RCC 7860 (cell line): Measurements from ENCODE around the gene MED13L.
"Not testable (repeated sequence)": the region's sequence is repeated elsewhere in the genome, so short reads cannot be mapped to it uniquely, and the experiment has no call there.

Experiments
- DNase-seq: peaks from one replicate; pipeline ENCODE4 v3.0.0-alpha.2; 2015; ENCODE audit warnings: low spot score
- FAIRE-seq: peaks from 2 replicates; lab custom pipeline; 2012; peaks lifted over from hg19 to GRCh38; lab: Jason Lieb, UNC

The MED13L gene

DNA sequence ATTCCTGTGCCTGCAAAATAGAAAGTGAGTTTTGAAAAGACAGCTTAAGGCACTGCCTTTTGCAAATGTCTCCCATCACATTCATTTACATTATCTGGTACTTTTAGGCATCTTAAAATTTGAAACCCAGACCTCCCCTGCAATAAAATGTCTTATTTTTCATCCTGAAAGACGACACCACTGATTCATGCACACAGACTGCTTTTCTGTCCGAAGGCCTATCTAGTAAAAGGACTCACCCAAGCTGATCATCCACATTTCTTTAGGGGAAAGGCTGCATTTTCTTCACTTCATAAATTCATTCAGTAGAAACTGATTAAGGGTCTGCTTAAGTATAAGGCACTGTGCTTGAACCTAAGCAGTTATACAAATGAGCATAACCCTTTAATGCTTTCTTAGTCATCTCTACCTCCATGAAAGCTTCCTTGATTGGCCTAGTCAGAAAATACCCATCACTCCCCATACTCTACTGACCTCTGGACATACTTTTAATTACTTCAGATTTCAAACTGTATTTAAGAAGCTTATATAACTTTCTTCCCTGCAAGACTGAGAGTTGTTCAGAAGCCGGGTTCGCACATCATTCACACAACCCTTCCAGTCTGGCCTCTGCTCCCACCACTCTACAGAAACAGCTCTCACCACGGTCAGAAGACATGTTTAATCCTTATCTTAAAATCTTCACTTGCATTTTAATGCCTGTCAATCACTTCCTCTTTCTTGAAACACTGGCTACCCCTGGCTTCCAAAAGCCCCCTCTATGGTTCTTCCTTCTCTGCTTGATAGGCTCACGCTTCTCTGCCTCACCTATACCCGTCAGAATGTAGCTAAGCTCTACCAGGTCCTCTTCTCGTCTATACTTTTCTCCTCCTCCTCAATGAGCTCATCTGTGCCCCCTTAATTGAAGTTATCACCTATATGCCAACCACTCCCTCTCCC lies 288.6 kb downstream of the MED13L start:
- DNase-seq: no peak
- FAIRE-seq: no peak

DNA sequence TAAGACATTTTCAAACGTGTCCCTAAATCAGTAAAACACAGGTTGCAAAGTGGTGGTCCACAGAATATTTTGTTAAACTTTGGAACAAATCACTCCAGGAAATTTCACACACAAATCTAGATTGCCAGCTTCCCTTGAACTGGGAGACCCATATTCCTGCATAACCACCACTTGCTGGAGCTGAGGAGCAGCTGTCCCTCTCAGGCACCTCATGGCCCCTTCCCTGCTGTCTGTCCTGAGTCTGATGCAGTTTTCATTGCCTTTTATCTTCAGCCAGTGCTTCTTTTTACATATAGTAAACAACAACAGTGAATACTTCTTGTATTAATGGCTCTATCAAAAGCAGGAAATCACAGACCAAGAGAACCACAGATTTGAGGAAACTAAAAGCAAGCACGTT lies 289.3 kb downstream of the MED13L start:
- FAIRE-seq: no peak

DNA sequence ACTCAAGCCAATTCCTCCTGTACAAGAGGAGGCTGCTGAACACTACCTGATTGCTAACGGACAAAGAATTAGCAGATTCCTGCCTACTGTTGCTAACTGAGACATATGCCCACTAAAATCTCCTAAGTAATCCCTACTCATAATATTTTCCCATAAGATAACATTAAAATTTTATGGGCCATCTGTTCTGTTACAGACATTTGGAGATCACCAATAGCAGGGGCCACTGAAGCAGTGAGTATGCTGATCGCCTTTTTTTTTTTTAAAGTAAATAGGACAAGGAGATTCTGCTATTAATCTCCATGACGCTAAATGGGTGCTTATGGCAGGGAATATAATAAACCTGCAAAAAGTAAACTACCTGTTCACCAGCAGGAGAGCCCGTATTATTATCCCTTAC lies 292.9 kb downstream of the MED13L start:
- no peak for DNase-seq
- no peak for FAIRE-seq

More for the DNA sequence above, 289.3 kb downstream of the MED13L start:
- DNase-seq: no peak

DNA sequence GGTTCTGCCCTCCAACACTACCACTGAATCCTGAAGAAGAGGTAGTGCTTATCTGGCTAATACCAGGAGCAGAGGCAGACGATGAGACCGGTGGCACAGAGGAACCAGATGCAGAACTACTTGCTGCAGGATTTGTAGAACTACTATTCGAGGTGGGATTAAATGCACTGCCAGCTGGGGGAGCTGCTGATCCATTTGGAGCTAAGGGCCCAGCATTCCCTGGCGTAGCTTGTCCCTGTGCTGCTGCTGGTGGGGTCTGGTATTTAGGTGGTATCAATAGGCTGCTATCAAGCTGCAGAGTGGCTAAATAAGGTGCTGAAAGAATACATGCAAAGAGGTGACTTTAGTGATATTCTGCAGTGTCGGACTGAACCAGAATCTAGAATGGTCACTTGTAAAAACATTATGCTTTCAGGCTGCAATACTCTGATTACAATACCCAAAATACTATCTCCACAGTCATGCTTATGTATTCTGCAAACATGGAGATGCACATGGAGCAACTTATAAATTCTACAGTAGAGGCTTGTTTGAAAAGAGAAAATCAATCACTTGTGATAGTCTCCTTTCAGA lies 294.2 kb downstream of the MED13L start:
- no peak for FAIRE-seq
- DNase-seq: no peak

DNA sequence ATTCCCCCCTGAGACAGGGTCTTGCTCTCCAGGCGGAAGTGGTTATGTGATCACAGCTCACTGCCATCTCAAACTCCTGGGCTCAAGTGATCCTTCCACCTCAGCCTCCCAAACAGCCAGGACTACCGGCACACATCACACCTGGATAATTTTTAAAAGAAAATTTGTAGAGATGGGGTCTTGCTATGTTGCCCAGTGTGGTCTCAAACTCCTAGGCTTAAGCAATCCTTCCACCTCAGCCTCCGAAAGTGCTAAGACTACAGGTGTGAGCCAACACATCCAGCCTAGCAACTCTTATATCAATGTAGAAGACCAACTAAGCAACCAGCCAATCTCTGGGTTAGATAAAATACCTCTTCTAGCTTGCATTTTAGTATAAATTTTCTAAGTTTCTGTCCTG lies 297.2 kb downstream of the MED13L start:
- FAIRE-seq: no peak

DNA sequence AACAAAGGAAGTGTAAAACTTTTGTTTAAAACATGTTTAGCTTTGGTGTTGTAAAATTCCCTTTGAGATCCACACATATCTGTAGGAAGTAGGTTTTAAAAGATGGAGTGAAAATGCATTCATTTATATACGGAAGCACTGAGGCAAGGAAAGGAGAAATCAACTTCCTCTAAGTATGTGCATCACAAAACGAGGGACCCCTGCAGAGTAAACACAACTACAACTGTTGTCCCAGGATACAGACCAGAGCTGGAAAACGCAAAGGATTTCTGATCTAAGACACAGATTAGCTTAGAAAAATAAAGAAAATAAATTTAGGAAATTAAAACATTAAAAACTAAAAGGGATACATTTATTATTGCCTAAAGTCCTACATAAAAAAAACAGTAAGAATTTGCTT lies 297.6 kb downstream of the MED13L start:
- DNase-seq (no peak), FAIRE-seq (no peak)

More for the DNA sequence above, 297.2 kb downstream of the MED13L start:
- no peak for DNase-seq

DNA sequence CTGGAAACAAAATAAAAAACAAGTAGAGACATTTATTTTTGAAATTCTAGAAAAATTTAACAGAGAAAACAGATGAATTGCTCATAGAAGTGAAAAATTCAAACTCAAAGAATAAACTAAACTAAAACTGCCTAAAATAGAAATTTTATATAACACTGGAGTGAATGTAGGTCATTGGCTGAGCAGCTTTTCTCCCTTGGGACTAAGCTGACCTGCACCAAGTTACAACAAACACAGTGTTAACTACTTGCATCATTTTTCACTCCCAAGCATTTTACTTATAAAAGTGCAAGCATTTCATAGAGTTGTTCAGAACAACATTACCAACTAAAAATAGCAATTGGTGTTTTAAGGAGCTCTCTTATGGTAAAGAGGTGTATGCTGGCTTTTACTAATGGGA lies 298.1 kb downstream of the MED13L start:
- DNase-seq (no peak), FAIRE-seq (no peak)

DNA sequence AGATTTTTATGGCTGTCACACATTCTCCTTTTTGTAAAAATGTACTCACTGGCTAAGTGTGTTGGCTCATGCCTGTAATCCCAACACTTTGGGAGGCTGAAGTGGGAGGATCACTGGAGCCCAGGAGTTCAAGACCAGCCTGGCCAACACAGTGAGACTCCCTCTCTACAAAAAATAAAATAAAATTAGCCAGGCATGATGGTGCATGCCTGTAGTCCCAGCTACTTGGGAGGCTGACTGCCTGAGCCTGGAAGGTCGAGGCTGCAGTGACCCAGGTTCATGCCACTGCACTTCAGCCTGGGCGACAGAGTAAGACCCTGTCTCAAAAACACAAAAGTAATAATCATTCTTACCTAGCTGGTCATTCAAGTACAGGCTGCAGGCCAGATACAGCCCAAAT lies 300.7 kb downstream of the MED13L start:
- not testable (repeated sequence) for DNase-seq, FAIRE-seq

DNA sequence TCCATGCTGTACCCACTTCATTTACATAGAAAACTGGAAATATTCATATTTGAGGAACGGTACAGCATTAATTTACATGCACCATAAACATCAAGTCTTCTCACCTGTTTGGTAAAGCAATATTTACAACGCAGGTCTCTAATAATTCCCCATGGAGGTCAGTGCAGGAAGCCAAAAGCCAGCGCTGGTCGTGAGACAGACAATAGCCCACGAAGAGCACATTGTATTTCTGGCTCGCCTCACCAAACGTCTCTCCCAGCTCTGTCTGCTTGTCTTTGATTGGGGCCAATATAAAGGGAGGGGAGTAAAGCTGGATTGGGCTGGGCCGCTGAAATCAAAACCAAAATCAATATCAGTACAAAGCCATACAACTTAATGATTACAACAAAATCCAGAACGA lies 302.1 kb downstream of the MED13L start:
- FAIRE-seq (no peak), DNase-seq (no peak)

DNA sequence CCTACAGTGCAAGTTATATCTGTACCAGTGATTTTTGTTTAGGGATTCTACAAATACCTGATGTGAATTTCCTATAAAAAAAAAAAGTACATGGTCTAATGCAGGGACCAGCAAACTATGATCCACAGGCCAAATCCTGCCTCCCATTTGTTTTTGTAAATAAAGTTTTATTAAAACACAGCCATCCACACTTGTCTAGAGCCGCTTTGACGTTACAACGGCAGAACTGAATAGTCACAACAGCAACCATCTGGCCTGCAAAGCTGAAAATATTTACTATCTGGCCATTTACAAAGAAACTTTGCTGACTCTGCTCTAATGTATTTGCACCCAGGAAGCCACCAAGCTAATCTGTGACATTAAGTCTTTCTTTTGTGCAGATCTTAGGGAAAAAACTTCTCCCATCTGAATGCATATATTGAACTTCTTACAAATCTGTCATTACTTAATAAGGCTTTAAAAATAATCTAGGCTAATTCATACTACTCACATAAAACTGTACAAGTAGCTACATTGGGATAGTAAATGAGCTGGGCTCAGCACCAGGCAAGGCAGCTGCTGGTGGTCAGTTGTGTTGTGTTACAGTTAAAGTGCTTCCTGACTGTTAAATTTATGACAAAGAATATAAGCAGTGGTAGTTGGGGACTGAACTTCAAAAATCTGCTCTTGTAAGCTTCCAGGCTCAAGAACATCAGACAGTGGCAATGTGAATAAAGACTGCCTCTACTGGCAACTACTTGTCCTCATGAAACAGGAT lies 303.3 kb downstream of the MED13L start:
- DNase-seq (no peak), FAIRE-seq (no peak)

DNA sequence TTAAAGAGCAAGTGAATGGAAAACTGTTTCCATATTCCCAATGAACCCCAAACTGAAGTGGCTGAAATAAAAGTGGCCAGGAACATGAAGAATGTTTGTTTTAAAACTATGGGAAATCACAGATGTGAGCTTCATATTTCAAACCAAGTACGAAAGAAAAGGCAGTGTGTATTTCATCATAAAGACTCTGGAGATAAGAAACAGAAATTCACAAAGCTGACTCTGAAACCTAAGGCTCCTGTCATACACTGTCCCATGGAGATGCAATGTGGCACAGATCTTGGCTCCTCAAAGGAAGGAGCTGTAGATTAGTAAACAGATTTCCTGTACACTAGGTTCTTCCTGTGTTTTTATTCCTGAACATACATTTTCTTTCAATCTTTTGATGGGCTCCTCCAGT lies 304.4 kb downstream of the MED13L start:
- FAIRE-seq (no peak), DNase-seq (no peak)

DNA sequence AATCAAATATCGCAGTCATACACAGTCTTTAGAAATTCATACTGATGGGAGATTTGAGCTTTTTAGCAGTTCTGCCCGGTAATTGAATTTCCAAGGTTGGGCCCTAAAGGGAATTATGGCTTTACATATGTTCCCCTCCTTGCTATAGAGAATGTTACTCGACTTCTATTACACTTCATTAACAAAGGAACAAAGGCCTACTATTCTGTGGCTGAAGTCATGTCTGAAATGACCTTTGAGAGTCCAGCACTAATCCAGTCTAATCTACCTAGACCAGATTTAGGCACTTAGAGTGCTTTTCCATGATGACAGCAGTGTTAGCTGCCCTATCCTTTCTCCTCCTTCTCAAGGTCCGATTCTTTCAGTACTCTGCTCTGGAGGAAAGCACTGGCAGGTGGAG lies 305.3 kb downstream of the MED13L start:
- FAIRE-seq: no peak
- DNase-seq: no peak

DNA sequence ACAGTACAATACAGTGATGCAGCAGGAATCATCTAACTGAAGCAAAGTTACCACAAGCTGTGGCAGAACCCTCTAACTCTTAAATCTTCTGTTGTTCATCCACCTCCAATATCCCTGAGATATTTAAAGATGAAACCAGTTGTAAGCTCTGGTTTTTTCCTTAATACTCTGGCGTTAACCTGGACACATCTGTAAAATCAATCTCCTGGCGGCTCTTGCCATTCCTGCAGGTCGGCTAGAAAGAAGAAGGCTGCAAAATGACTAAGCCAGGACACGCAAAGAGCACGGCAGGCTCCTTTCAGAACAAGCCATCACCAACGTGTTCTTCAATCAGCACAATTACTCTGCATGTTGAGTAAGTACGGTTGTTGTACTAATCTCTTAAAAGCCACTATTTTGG lies 309.3 kb downstream of the MED13L start:
- DNase-seq (no peak), FAIRE-seq (no peak)

DNA sequence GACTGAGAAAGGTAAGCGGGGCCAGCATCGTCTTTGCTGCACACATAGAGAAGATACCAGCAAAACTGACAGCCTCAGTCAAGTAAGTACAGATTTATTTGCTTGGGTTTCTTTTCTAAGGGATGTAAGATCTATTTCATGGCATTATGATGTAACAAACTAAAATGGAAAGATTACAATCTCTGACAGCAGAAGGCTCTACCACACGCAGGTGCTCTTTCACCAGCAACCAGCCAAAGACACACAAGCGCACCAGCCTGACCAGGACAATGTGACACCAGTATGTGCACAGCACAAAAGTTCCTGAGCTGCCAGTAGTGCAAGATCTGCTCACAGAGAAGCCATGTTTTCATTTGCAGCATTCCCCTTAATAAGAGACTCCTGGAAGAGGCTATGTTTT lies 311.1 kb downstream of the MED13L start:
- FAIRE-seq (no peak), DNase-seq (no peak)

DNA sequence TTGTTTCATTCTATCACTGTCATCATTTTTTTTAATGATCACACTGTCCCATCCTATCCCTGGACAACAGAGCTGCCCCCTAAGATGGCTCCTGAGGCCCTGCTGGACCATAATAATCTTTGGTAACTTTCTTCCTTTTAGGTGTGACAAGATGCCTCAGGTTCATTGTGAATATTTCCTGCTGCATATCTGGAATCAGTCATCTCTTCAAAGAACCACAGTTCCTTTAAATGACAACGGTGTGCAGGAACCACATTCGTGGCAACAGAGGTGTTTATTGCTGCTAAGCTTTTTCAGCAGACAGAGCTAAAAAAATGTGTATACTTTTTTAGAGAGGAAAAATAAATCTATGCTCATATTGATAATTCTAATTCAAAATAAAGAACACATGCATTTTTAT lies 312.9 kb downstream of the MED13L start:
- no peak for FAIRE-seq
- DNase-seq: no peak

DNA sequence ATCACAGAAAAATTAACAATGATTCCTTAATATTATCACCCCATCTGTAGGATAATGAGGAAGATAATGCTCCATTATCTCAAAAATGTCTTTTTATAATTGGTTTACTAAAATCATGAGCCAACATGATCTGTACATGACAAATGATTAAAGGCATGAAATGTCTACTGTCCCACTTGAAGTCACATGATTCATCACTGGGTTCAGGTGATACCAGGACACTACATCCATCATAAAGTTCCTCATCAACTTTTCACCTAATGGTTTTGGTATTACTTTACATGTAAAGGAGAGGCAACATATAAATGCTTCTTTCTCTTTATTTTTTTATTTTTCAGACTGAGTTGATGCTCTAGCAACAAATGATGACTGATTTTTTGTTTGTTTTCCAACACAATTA lies 313.3 kb downstream of the MED13L start:
- no peak for FAIRE-seq
- DNase-seq: no peak

DNA sequence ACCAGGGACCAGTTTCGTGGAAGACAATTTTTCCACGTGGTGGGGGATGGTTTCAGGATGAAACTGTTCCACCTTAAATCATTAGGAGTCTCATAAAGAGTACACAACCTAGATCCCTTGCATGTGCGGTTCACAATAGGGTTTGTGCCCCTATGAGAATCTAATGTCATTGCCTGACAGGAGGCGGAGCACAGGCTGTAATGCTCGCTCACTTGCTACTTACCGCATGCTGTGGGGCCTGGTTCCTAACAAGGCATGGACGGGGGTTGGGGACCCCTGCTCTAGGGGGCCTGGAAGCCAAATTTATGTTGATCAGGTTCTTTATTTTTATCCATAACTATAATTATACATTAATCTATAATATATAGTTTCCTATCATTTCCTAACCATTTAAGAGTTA lies 315.3 kb downstream of the MED13L start:
- DNase-seq (peak; percentile 57), FAIRE-seq (no peak)

DNA sequence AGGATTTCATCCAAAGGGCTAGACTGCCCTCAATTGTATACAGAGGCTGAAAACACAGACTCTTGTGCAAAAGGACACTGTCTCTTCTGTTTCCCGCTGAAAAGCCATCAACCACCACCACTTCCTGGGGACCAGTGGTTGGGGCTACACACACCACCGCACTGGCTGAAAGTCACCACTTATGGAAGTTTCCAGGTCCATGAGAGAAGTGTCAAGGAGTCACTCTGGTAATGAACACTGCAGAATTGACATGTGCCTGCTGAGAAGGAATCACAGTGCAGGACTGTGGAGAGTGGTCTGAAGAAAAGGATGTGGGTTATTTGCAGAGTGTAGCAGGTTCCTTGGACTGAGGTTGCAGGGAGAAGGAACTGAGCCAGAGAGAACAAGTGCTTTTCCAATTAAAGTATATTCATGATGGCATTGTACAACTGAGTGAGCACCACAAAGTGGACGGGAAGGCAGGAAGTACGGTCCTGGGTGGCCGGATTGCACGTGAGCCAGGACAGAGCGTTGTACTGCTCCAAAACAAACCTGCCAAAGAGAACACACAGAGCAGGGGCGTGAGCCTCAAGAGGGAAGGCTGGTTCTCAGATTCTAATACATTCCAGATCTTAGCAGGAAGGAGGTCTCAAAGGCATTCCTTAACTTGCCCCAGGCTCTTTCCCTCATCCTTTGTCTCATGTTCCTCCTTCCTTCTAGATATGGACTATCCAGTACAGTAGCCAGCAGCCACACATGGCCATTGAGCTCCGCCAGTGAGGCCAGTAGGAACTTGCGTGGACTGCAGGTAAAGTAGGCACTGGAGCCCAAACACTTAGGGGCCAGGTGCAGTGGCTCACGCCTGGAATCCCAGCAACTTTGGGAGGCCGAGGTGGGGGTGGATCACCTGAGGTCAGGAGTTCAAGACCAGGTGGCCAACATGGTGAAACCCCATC lies 316.4 kb downstream of the MED13L start:
- FAIRE-seq: no peak
- no peak for DNase-seq

DNA sequence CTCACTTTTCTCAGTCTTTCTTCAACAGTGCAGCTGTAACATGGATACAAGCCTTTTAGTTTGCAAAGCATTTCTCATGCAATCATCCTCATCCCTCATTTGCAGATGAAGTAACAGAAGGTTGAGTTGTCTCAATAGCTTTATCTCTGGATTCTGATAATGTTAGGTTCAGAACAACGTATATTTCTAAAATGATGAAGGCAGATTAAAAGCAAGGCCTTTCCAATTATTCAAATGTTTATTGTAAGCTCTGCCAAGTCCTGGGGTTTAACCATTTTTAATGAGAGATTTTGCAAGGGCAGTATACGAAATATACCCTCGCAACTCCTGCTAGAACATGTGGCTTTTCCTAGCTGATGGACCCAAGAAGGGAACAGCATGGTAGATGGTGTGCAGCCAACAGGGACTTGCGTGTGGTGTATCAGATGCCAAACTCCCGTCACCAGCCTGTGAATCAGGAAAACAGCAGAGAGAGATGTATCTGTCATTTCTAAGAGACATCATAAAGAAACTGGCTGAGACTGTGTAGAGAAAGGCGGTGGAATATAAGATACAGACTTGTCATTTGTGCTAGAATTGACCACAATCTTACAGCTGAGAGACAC lies 319.7 kb downstream of the MED13L start:
- FAIRE-seq (no peak), DNase-seq (no peak)

DNA sequence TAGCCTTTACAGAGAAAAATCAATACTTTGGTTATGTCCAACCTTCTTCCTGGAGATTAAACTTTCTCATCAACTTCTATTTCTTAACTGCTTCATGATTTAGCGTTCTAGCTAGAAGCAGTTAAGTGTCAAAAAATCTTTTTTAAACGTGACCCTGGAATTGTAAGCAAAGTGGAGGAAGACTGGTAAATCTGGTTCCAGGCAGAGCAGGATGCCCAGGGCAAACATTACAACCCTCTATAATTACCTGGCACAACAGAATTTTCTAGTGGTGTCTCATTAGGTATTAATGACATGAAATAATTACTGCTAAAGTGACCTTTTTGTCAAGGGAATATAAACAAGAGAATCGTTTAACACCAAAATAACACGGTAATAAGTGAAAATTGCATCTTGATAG lies 320.8 kb downstream of the MED13L start:
- DNase-seq: no peak
- no peak for FAIRE-seq
